ENCODE results near the gene CAPN8.

DNA sequence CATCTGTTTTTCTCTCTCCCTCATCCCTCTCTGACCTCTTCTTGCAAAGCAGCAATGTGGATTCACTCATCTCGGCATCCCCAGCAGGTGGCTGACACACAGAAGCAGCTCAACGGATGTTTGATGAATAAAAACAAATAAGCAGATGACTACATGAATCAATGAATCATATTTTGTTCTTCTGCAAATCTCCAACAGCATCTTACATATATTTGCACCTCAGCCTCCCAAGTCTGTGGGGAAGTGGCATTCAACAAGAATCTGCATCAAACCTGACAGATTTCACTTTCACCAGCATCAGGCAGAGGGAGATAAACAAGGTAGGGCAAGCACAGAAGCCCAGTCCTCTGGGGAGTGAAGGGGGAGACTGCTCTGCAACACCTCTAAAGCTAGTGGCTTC is 34.0 kb downstream of the CAPN8 start:
- TF ChIP-seq, protein P1, sequence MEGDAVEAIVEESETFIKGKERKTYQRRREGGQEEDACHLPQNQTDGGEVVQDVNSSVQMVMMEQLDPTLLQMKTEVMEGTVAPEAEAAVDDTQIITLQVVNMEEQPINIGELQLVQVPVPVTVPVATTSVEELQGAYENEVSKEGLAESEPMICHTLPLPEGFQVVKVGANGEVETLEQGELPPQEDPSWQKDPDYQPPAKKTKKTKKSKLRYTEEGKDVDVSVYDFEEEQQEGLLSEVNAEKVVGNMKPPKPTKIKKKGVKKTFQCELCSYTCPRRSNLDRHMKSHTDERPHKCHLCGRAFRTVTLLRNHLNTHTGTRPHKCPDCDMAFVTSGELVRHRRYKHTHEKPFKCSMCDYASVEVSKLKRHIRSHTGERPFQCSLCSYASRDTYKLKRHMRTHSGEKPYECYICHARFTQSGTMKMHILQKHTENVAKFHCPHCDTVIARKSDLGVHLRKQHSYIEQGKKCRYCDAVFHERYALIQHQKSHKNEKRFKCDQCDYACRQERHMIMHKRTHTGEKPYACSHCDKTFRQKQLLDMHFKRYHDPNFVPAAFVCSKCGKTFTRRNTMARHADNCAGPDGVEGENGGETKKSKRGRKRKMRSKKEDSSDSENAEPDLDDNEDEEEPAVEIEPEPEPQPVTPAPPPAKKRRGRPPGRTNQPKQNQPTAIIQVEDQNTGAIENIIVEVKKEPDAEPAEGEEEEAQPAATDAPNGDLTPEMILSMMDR (IDR thresholded peaks at IDR 0.05; ENCODE audit: low read length) = no peak
- no peak for TF ChIP-seq EZH2 (IDR thresholded peaks at IDR 0.05; ENCODE audit: borderline replicate concordance, low read length)

Data from OCI-LY1 (cell line).